ENCODE results near the gene DACT3.

GRCh38 chr19:46606019-46606418 is 55.0 kb downstream of the DACT3 start:
- TF ChIP-seq CTCF (IDR thresholded peaks at IDR 0.05 in 4 of 5, conservative IDR thresholded peaks at IDR 0.05 in 1 of 5) (no peak), POLR2A (IDR thresholded peaks at IDR 0.05) (no peak)

All from gastrocnemius medialis (tissue), 4 donors.